Central memory CD4-positive, alpha-beta T cell (primary cell): ENCODE measurements around the gene PLCB4.

Experiments
- DNase-seq: peaks from one replicate; pipeline ENCODE4 v3.0.0; 2022

Gene PLCB4

GRCh38 chr20:9507544-9508239 is 438.8 kb downstream of the PLCB4 start:
- DNase-seq: no peak

DNA sequence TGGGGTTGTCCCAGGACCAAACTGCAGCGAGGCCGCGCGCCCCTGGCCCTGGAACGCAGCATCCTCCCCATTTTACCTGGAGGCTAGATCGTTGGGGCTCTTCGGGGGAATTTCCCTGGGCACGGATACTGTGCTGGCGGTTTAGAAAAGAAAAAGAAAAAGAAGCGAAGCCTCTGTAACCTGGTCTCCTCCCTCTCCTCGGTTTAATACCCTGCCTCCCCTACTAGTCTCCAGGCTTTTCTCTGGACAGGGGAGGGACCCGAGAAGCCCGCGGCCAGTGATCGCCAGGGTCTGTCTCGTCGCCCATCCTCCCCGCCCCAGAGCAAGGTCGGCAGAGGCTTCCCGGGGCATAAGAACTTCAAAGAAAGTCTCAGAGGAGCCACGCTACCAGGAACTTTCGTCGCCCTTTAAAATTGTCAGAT is 439.4 kb downstream of the PLCB4 start:
- no peak for DNase-seq

DNA sequence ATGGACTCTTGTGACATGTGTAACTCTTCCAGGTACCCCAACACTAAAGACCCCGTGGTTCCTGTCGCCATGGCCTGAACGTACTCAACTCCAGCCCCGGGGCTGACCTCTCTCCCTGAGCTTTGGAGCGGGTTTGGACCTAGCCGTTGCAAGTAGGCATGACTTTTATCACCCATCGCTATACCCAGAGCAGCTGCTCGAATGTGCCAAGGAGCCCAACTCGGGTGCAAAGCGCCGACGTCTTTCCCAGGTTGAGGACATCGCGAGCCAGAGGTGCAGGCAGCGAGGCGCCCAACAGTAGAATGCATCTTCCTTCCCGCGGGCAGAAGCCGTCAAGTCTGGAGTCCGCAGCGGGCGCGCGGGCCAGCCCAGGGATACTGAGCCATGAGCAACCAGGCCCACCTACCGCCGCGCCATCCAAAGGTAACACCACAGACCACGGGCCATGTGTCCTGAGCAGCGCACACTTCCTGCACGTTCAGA is 439.9 kb downstream of the PLCB4 start:
- DNase-seq: no peak

GRCh38 chr20:9509246-9509645 is 440.4 kb downstream of the PLCB4 start:
- no peak for DNase-seq

- no peak for DNase-seq
These were observed 442.0 kb downstream of the PLCB4 start for GRCh38 chr20:9510911-9511310.

GRCh38 chr20:9514072-9514460 is 445.2 kb downstream of the PLCB4 start:
- DNase-seq: no peak

DNA sequence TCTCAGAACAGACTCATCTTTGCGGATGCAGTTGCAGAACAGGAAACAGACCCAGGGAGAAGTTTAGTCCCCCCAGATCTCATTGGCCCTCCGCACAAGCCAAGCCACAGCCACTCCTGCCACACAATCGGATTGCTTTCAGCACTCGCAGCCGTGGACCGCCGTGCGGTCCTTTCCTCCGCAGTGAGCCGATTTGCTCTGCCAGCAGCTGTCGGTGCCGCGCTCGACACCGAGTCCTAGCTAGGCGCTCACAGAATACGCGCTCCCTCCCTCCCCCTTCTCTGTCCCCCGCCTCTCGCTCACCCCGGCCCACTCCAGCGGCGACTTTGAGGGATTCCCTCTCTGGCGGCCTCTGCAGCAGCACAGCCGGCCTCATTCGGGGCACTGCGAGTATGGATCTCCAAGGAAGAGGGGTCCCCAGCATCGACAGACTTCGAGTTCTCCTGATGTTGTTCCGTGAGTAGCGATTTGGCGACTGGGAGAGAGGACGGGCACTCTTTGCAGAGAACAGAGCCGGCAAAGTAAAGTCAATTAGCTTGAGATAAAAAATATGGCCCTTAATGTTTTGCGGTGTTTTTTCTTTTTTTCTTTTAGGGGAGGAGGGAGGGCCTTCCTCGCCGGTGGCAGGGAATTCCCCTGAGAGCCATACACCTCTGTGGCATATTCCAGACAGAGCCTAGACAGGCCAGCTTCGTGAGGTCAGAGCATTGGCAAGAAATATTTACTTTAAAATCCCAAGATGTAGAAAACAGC is 445.8 kb downstream of the PLCB4 start, which contains the start of gene LAMP5:
LAMP5 (plus strand) TSS at position 130 of the 753 bp plus-strand sequence; CDS start at position 393, 263 bp downstream.
- DNase-seq: no peak

DNA sequence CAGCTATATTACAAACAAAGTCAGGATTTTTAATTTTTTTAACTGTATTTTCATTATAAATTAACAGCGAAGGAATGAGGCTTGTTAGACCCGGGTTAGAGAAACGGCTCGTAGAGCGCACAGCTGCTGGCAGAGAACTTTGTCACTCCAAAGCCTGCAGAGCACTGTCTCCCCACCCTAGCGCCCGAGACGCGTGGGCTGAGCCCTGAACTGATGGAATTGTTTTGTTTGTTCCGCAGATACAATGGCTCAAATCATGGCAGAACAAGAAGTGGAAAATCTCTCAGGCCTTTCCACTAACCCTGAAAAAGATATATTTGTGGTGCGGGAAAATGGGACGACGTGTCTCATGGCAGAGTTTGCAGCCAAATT is 446.3 kb downstream of the PLCB4 start:
- DNase-seq: no peak

DNA sequence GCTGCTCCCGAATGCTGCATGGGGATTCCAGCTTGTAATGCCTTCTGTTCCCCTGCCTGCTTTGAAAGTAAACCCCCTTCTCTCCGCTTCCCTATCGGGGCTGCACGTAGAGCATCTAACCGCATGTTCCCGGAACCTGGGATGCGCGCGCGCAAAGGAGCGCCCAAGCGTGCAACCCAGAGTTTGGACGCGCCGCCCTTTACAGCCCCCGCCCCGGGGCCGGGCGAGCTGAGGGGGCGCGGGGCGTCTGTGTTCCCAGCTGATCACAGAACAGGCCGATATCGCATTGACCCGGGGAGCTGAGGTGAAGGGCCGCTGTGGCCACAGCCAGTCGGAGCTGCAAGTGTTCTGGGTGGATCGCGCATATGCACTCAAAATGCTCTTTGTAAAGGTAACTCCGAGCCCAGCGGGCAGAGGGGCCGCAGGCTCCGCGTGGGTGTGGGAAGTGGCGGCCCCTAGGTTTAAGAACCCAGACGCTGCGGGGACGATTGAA is 446.9 kb downstream of the PLCB4 start:
- DNase-seq: no peak

GRCh38 chr20:9516234-9516871 is 447.5 kb downstream of the PLCB4 start:
- DNase-seq: no peak

- DNase-seq: no peak
These were observed 448.6 kb downstream of the PLCB4 start for GRCh38 chr20:9517297-9518162.

- no peak for DNase-seq
These were observed 449.8 kb downstream of the PLCB4 start for GRCh38 chr20:9518576-9519175.

DNA sequence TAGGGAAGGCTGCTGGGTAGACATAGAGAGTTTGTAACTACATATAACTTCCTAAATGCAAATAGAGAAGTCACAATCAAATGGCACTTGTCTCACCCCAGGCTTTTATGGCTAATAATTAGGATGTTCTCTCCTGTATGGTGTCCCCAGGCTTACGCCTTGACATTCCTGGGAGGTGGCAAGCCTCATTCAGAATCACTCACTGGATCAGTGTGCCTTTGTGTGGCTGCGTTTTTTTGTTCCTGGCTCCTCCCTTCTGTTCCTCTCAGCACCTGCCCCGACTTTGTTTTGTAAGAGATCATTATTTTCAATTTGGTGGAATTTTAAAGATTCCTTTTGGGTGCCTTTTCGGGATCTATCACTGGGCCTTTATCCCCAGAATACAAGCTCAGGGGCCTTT is 451.2 kb downstream of the PLCB4 start:
- no peak for DNase-seq

GRCh38 chr20:9523636-9524035 is 454.7 kb downstream of the PLCB4 start:
- DNase-seq: no peak
